SKM-1 treated with dmso at 0.1 percent for 144 hours (cell line): ENCODE results near the gene SMCO1.
A peak's percentile ranks its signal among the peaks of the same experiment; 100 is the strongest.
"Not testable (repeated sequence)": the region's sequence is repeated elsewhere in the genome, so short reads cannot be mapped to it uniquely, and the experiment has no call there.

Source experiments
- DNase-seq: peaks from one replicate; lab custom pipeline; 2025; ENCODE audit not compliant: unreplicated experiment; lab: John Stamatoyannopoulos, UW

SMCO1 gene, protein sequence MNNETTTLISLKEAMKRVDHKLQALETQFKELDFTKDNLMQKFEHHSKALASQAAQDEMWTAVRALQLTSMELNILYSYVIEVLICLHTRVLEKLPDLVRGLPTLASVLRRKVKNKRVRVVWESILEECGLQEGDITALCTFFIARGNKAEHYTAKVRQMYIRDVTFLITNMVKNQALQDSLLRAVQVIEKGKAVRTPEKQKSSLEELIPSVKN

DNA sequence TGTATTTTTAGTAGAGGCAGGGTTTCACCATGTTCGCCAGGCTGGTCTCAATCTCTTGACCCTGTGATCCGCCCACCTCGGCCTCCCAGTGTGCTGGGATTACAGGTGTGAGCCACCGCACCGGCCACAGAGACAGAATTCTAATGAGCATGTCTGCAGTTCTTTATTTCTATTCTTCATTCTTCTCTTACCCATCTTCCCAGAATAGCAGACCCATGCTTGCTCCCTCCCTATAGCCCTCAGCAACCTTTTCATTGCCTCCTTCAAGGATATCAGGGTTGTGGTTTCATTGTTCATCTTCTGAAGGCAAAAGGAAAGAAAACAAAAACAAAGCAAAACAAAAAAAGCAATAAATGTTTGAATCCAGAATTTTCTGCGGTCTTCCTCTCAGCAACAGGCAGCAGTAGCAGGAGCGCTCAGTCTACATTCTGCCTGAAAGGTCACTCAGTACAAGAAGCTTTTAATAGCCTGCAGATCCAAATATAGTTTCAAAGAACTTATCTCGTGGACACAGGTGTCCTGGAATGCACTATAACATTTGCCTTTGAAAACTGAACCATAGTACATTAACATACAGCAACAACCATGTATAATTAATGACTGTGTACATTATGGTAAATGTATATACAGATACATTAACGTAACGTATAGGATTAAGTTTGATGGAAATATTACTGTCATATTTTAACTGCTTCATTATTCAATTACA, at the start of gene SMCO1:
SMCO1 (minus strand) TSS at position 434 of the 709 bp plus-strand sequence; CDS start at position 297, 137 bp downstream.
- no peak for DNase-seq

- DNase-seq = no peak
These were observed 48.6 kb upstream of the SMCO1 start for GRCh38 chr3:196563721-196564225.

DNA sequence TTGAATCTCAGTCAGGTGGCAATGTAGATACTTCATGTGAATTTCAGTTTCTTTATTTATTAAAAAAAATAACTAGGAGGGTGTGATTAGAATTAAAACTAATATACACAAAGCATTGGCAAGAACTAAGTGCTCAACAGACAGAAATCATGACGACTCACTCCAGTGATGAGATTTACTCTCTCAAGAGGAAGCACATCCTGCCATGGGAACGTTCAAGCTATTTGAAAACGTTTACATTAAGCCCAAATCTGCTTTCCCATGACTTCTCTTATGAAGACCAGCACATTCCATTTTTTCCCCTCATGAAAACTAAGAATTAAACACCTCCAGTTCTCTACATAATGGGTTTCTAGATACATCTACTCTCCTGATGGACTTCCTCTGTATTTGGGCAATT, 44.7 kb upstream of the SMCO1 start:
- no peak for DNase-seq

DNA sequence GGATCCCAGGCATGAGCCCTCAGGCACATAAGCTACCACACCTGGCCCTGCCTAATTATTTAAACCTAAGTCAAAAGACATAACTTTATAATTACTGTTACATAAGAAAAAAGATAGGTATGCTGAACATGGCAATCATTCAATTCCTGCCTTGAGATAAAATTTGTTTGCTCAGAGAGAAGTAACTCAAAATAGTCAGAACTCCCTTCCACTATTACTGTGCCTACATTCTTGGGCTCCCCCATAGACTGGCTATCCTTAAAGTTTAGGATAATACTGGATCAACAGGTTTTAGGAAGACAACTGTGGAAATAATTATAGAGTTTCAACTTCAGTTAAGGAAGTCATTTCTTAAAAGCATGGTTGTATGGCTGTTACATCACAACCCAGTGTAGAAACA, 43.3 kb upstream of the SMCO1 start:
- DNase-seq = no peak

- no peak for DNase-seq
These were observed 42.1 kb upstream of the SMCO1 start for GRCh38 chr3:196557236-196557635.

- no peak for DNase-seq
These were observed 40.1 kb upstream of the SMCO1 start for GRCh38 chr3:196555295-196555694.

DNA sequence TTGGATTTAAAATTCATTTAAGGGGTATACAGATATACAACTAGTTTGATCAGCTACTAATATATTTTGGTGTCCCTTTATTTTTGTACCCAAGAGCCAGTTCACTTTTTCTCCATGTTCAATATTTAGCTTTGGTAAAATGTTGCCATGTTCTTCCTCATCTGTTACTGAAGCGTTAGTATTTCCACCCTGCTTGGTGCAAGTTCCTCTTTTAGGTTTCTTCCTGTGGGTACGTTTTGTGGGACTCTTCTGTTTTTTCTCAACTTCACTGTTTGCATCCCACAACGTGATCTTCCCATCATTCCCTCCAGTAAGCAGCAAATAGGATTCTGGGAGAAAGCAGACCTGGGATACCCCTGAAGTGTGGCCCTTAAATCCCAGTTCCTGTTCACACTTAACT, 39.1 kb upstream of the SMCO1 start:
- DNase-seq = peak; percentile 90

- DNase-seq = no peak
These were observed 38.4 kb upstream of the SMCO1 start for GRCh38 chr3:196553551-196553950.

DNA sequence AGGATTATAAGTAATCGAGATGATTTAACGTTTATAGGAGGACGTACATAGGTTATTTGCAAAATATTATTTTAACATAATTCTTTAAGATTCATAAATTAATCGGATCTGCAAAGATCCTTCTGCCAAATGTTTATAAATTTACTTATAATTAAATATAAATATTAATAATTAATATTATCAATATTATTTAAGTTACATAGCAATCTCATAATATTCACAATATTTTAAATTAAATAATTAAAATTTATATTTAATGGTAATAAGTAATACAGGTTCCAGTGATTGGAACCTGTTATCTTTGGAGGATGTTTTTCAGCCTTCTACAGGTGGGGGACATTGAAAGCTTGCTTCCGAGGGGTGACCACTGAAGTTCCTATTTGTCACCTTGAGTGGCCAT, 37.1 kb upstream of the SMCO1 start:
- no peak for DNase-seq

DNA sequence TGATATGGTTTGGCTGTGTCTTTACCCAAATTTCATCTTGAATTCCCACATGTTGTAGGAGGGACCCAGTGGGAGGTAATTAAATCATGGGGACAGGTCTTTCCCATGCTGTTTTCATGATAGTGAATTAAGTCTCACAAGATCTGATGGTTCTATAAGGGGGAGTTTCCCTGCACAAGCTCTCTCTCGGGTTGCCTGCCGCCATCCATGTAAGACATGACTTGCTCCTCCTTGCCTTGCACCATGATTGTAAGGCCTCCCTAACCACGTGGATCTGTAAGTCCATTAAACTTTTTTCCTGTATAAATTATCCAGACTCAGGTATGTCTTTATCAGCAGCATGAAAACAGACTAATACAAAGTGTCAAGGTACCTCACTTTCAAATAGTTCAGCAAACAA, 35.0 kb upstream of the SMCO1 start:
- DNase-seq = not testable (repeated sequence)

DNA sequence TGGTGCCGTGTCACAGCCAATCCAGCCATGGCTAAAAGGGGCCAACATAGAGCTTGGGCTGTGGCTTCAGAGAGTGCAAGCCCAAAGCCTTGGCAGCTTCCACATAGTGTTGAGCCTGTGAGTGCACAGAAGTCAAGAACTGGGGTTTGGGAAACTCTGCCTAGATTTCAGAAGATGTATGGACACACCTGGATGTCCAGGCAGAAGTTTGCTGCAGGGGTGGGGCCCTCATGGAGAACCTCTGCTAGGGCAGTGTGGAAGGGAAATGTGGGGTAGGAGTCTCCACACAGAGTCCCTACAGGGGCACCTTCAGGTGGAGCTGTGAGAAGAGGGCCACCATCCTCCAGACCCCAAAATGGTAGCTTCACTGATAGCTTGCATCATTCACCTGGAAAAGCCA, 34.2 kb upstream of the SMCO1 start:
- not testable (repeated sequence) for DNase-seq

DNA sequence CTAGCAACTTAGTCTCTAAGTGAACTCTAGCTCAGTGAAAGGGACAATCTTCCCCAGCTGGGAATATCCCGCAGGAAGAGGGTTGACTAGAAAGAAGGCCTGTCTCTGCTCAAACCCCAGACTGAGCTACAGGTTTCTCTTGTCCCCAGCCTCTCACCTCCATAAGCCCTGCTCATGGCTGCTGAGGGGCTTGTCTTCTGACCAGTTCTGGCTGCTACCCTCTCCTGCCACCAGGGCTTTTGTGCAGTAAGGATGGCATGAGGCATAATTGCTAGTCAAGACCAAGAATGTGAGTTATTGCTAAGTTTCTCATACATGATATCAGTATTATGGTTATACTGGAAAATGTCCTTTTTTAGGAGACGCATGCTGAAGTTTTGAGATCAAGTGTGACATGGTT, 31.9 kb upstream of the SMCO1 start:
- DNase-seq = no peak

DNA sequence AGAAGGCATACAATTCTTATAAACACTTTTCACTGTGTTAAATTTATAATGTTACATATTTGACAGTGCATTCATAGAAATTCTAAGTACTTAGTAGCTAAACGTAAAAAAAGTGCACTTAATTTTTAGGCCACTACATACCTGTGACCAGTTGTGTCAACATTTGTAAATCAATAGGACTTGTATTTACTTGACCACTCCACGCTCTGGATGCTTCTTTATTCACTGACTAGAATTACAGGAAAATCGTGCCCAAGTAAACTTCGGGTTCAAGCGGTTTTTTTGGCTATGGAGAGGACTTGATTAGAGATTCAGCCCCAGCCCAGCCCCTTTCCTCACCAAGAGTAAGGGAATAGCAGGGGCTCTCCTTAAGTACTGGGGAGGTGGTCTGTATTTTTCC, 31.4 kb upstream of the SMCO1 start:
- no peak for DNase-seq

DNA sequence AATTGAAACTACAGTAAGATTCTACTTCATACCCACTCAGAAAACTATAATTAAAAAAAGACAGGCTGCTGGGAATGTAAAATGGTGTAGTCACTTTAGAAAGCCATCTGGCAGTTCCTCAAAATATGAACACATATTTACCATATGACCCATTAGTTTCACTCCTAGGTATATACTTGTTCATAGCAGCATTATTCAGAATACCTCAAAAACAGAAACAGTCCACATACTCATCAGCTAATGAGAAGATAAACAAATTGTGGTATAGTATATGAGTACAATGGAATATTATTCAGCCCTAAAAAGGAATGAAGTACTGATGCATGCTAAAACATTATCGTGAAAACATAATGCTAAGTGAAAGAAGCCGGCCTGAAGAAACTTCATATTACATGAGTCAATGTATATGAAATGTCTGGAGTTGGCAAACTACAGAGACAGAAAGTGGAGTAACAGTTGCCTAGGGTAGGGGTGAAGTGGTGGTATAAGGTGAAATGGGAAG, 29.4 kb upstream of the SMCO1 start:
- DNase-seq = no peak

DNA sequence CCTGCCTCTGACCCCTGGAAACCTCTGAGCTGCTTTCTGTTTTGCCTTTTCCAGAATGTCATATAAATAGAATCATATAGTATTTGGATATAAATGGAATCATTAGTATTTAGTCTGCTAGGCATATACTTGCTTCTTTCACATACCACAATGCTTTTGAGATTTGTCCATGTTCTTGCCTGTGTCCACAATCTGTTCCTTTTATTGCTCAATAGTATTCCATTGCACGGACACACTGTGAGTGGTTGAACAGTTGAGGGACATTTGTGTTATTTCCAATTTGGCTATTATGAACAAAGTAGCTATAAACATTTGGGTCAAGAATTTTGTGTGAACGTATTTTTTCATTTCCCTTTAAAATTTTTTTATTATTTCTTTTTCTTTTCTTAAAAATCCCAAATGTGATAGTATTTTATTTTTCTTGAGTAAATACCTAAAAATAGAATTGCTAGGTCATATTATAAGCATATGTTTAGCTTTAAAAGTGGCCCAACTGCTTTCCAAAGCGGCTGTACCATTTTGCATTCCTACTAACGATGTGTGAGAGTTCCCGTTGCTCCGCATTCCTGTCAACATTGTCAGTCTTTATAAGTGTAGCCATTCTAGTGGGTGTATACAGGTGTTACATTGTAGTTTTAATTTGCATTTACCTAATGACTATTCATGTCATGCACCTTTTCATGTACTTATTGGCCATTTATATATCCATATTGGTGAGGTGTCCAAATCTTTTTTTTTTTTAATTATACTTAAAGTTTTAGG, 26.7 kb upstream of the SMCO1 start:
- no peak for DNase-seq

GRCh38 chr3:196537319-196537984, 22.3 kb upstream of the SMCO1 start:
- DNase-seq = peak; percentile 29

- no peak for DNase-seq
These were observed 18.1 kb upstream of the SMCO1 start for GRCh38 chr3:196533260-196533681.

- DNase-seq = no peak
These were observed 16.3 kb upstream of the SMCO1 start for GRCh38 chr3:196531418-196531817.

- peak; percentile 69 for DNase-seq
These were observed 13.6 kb upstream of the SMCO1 start for GRCh38 chr3:196528639-196529233.

- DNase-seq = no peak
These were observed 10.0 kb upstream of the SMCO1 start for GRCh38 chr3:196525141-196525540.

- DNase-seq = no peak
These were observed 9.4 kb upstream of the SMCO1 start for GRCh38 chr3:196524527-196524926.
